Stimulated activated CD8-positive, alpha-beta memory T cell treated with anti-CD3 and anti-CD28 coated beads, Interleukin-4, amount 100 ng/mL, for 48 hours (primary cell): ENCODE data around the gene BCAM.
"Not testable (repeated sequence)": the region's sequence is repeated elsewhere in the genome, so short reads cannot be mapped to it uniquely, and the experiment has no call there.

ENCODE experiments used
- DNase-seq: peaks from one replicate; pipeline ENCODE4 v3.0.0-alpha.2; 2020

Gene BCAM

GRCh38 chr19:44851427-44851826 lies 42.5 kb downstream of the BCAM start:
- no peak for DNase-seq

GRCh38 chr19:44855606-44856005 lies 46.7 kb downstream of the BCAM start:
- no peak for DNase-seq

- DNase-seq = no peak
Measured at GRCh38 chr19:44856421-44857083, 47.6 kb downstream of the BCAM start.

GRCh38 chr19:44857837-44858236 lies 48.9 kb downstream of the BCAM start:
- no peak for DNase-seq

GRCh38 chr19:44861576-44861975 lies 52.7 kb downstream of the BCAM start:
- DNase-seq = not testable (repeated sequence)

GRCh38 chr19:44863990-44864389 lies 55.1 kb downstream of the BCAM start:
- DNase-seq = no peak

- DNase-seq = no peak
Measured at GRCh38 chr19:44865196-44865767, 56.4 kb downstream of the BCAM start.

- no peak for DNase-seq
Measured at GRCh38 chr19:44866664-44867063, 57.8 kb downstream of the BCAM start.

- DNase-seq = no peak
Measured at GRCh38 chr19:44867578-44867977, 58.7 kb downstream of the BCAM start.

GRCh38 chr19:44869733-44870470 lies 61.0 kb downstream of the BCAM start:
- DNase-seq = no peak
